Epithelial cell of proximal tubule (primary cell): ENCODE measurements around the gene CDK2AP2. TPM values are rescaled to one million over a fixed set of nuclear protein-coding genes. Genes with fewer than 3 reads are reported as not detected.
"Not testable (repeated sequence)": the region's sequence is repeated elsewhere in the genome, so short reads cannot be mapped to it uniquely, and the experiment has no call there.

Experiments
- DNase-seq: peaks from one replicate; pipeline ENCODE4 v3.0.0-alpha.2; 2011; ENCODE audit warnings: low read depth
- H3K4me3 ChIP-seq: 2 replicates; pipeline ENCODE4 v1.5.1; 2011; ENCODE audit warnings: low read depth, mild to moderate bottlenecking, low read length
- total RNA-seq: library from RNA; depleted of rRNA; stranded (reverse); fragments of >200 nt; gene quantifications from 2 replicates; pipeline ENCODE4 v1.2.3, GENCODE V29; 2015
- TF ChIP-seq, protein P1 (sequence below): conservative IDR thresholded peaks from 2 replicates; pipeline ENCODE4 v1.5.1; 2012; ENCODE audit warnings: low read depth, mild to moderate bottlenecking, low read length

CDK2AP2 gene
- total RNA-seq, 1 donor from 2014 or later: 165 TPM

DNA sequence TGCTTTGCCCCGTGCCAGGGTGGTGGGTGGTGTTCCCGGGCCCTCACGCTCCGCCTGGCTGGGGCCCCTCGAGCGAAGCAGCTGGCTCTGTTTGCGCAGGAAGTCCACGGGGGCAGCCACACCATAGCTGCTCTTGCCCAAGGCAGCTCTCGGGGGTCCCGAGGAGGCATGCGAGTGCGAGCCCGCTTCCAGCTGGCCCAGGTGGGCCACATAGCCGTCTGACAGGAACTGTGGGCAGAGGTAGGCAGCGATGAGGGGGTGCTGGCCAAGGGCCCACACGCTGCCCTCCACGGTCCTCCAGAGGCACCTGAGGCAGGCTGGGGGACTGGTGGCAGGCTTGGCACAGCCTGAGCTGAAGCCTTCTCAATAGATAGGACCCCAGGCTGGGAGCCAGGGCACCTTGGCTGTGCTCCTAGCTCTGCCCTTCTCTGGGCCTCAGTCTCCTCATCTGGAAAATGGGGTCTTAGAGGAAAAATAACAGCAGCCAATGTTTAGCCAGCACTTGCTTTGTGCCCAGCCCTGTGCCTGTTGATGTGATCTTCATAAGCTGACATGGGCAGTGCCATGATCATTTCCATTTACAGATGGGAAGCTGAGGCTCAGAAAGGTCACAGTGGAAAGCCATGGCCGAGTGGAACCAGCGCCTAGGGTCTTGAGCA is 15.8 kb downstream of the CDK2AP2 start:
- DNase-seq: no peak
- TF ChIP-seq, protein P1, sequence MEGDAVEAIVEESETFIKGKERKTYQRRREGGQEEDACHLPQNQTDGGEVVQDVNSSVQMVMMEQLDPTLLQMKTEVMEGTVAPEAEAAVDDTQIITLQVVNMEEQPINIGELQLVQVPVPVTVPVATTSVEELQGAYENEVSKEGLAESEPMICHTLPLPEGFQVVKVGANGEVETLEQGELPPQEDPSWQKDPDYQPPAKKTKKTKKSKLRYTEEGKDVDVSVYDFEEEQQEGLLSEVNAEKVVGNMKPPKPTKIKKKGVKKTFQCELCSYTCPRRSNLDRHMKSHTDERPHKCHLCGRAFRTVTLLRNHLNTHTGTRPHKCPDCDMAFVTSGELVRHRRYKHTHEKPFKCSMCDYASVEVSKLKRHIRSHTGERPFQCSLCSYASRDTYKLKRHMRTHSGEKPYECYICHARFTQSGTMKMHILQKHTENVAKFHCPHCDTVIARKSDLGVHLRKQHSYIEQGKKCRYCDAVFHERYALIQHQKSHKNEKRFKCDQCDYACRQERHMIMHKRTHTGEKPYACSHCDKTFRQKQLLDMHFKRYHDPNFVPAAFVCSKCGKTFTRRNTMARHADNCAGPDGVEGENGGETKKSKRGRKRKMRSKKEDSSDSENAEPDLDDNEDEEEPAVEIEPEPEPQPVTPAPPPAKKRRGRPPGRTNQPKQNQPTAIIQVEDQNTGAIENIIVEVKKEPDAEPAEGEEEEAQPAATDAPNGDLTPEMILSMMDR: no peak

DNA sequence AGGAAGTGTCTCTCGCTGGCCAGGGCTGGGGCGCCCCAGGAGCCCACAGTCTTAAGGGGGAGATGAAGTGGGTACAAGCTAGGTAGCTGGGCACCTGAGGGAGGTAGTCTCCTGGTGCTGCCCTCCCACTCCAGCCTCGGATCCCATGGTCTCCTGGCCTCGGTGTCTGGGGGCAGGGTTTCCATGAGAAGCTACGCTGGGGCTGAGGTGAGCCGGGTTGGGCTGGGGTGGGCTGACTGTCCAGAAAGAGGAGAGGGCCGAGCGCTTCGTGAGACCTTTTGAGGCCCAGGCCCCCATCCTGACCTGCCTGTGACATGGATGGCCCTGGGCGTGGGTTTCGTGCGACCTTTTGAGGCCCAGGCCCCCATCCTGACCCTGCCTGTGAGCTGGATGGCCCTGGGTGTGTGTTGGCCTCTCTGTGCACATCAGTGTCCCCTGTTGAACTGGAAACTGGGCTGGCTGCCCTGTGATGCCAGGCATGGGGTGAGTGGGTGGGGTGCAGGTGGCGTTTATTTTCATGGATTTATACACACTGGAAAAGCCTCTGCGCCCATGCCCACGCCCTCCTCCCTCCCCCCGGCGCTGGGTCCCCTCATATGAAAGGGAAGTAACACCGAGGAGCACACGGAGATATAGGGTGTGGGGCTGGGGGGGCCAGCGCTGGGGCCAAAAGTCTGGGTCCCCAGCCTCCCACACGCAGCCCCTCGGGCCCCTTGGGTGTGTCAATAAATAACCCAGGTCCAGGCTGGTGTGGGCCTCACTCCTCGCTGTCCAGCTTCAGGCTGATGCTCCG is 16.5 kb downstream of the CDK2AP2 start:
- TF ChIP-seq, protein P1: no peak
- no peak for DNase-seq

More for the DNA sequence above, 15.8 kb downstream of the CDK2AP2 start:
- no peak overlapping the region for H3K4me3 ChIP-seq

DNA sequence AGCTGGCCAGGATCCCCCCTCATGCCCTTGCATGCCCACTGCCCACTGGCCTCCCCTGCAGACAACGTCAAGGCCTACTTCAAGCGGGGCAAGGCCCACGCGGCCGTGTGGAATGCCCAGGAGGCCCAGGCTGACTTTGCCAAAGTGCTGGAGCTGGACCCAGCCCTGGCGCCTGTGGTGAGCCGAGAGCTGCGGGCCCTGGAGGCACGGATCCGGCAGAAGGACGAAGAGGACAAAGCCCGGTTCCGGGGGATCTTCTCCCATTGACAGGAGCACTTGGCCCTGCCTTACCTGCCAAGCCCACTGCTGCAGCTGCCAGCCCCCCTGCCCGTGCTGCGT is 17.3 kb downstream of the CDK2AP2 start:
- no peak for DNase-seq
- no peak overlapping the region for H3K4me3 ChIP-seq
- TF ChIP-seq, protein P1: no peak

More for the DNA sequence above, 16.5 kb downstream of the CDK2AP2 start:
- H3K4me3 ChIP-seq: no peak overlapping the region

DNA sequence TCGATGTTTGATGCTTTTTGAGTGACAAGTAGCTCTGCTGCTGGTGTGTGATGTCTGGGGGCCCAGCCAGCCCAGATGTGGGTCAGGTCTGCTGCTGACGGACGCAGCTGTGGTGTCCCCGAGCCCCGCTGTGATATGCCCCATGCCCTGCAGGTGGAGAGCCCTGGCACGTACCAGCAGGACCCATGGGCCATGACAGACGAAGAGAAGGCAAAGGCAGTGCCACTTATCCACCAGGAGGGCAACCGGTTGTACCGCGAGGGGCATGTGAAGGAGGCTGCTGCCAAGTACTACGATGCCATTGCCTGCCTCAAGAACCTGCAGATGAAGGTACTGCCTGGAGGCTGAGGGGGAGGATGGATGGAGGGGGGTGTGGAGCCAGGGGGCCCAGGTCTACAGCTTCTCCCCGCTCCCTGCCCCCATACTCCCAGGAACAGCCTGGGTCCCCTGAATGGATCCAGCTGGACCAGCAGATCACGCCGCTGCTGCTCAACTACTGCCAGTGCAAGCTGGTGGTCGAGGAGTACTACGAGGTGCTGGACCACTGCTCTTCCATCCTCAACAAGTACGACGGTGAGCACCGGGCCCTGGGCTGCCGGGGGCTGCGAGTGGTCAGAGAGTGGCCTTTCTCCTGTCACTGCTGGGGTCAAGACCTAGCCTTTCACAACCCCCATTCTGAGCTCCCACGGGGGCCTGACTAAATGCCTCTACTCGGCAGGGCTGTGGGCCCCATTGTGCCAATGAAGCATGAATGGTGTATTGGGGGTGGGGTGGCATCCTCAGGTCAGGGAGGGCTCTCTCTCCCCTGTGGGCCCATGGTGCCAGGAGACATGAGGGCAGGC is 17.9 kb downstream of the CDK2AP2 start:
- TF ChIP-seq, protein P1: no peak
- no peak overlapping the region for H3K4me3 ChIP-seq
- no peak for DNase-seq

DNA sequence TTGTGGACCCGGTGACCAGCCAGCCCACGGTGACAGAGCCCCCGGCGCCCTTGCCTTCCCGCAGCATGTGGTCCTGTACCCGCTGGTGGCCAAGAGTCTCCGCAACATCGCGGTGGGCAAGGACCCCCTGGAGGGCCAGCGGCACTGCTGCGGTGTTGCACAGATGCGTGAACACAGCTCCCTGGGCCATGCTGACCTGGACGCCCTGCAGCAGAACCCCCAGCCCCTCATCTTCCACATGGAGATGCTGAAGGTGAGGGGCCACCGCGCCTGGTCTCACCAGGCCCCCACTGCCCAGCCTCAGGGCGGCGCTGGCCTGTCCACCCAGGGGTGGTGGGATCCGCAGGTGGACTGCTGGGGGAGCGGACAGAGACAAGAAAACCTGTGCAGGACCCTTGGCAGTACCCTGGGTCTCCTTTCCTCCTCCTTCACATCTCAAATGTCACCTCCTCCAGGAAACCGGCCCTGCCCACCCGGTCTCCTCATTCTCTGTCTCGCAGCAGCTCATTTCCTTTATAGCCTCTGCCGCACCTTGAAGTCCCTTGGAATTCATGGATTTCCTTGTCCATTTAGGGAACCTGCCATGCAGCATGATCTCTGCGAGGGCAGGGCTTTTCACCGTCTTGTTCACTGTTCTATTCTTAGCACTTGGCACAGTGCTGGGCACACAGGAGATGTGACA is 18.6 kb downstream of the CDK2AP2 start:
- no peak for DNase-seq
- no peak overlapping the region for H3K4me3 ChIP-seq
- TF ChIP-seq, protein P1: no peak

DNA sequence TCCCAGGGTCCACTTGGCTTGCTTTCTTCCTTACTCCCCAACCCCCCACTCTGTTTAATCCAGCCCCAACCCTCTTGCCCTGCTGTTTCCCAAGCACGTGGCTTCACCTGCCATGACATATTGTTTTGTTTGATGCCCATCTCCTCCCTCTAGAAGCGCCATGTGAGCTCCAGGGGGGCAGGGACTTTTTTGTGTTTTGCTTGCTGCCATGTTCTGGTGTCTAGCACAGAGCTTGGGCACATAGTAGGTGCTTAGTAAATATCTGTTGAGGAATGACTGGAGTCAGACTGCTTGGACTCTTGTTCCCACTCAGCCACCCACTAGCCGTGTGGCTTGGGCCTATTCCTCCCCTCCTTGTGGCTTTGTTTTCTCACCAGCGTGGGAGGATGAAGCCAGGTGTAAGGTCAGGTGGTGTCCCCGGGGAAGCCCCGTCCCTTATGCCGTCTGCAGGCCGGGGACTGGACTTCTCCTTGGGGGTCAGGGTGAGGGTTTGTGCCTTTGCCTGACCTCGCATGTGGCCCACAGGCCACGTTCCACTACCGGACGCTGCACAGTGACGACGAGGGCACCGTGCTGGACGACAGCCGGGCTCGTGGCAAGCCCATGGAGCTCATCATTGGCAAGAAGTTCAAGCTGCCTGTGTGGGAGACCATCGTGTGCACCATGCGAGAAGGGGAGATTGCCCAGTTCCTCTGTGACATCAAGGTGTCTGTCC is 21.3 kb downstream of the CDK2AP2 start:
- TF ChIP-seq, protein P1: no peak
- H3K4me3 ChIP-seq: no peak overlapping the region
- DNase-seq: no peak

DNA sequence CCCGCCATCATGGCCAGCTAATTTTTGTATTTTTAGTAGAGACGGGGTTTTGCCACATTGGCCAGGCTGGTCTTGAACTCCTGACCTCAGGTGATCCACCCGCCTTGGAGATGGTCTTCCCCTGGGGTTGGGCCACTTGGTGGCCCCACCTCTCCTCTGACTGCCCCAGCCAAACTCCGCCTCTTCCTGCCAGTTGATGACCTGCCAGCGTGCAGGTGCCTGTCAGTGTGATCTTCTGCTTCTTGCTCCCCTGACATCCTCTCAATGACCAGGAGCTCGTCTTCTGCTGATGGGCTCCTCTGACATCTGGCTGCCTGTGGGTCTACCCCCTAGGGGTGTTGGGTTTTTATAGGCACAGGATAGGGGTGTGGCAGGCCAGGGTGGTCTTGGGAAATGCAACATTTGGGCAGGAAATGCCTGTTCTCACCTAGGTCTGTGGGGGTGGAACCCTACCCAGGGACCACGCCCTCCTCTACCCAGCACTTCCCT is 22.0 kb downstream of the CDK2AP2 start:
- not testable (repeated sequence) for DNase-seq, H3K4me3 ChIP-seq
